GM03348 (cell line): ENCODE data around the gene SLIT1.

Experiments
- DNase-seq: peaks from one replicate; pipeline ENCODE4 v3.0.0; 2012; ENCODE audit warnings: low spot score

The SLIT1 gene

GRCh38 chr10:97079448-97079847 is 106.3 kb downstream of the SLIT1 start:
- no peak for DNase-seq

GRCh38 chr10:97078938-97079445 is 106.8 kb downstream of the SLIT1 start:
- no peak for DNase-seq

GRCh38 chr10:97078261-97078937 is 107.4 kb downstream of the SLIT1 start:
- no peak for DNase-seq

- no peak for DNase-seq
Observed at GRCh38 chr10:97076781-97077180, 109.0 kb downstream of the SLIT1 start.

GRCh38 chr10:97075961-97076525 is 109.7 kb downstream of the SLIT1 start:
- DNase-seq: no peak

- DNase-seq: no peak
Observed at GRCh38 chr10:97075421-97075820, 110.3 kb downstream of the SLIT1 start.

GRCh38 chr10:97074256-97075145 is 111.3 kb downstream of the SLIT1 start:
- no peak for DNase-seq

GRCh38 chr10:97072851-97073665 is 112.7 kb downstream of the SLIT1 start:
- peak; percentile 92 for DNase-seq

- no peak for DNase-seq
Observed at GRCh38 chr10:97071496-97071895, 114.3 kb downstream of the SLIT1 start.

GRCh38 chr10:97069576-97070362 is 116.0 kb downstream of the SLIT1 start:
- DNase-seq: no peak

- no peak for DNase-seq
Observed at GRCh38 chr10:97069026-97069425, 116.7 kb downstream of the SLIT1 start.

GRCh38 chr10:97067716-97068391 is 117.9 kb downstream of the SLIT1 start:
- no peak for DNase-seq

- no peak for DNase-seq
Observed at GRCh38 chr10:97066877-97067555, 118.7 kb downstream of the SLIT1 start.

- DNase-seq: no peak
Observed at GRCh38 chr10:97065686-97066660, 119.8 kb downstream of the SLIT1 start.

GRCh38 chr10:97065128-97065527 is 120.6 kb downstream of the SLIT1 start:
- no peak for DNase-seq

- DNase-seq: no peak
Observed at GRCh38 chr10:97063983-97064837, 121.5 kb downstream of the SLIT1 start.

GRCh38 chr10:97063271-97063982 is 122.3 kb downstream of the SLIT1 start:
- no peak for DNase-seq
